Skeletal muscle tissue (tissue), 4 donors: ENCODE results near the gene SUMO3. TPM values are rescaled to one million over a fixed set of nuclear protein-coding genes. Genes with fewer than 3 reads are reported as not detected.
A peak's percentile ranks its signal among the peaks of the same experiment; 100 is the strongest.
"Not testable (repeated sequence)": the region's sequence is repeated elsewhere in the genome, so short reads cannot be mapped to it uniquely, and the experiment has no call there.

Source experiments
- H3K27ac ChIP-seq: one replicate; pipeline ENCODE4 v1.7.0; 2013; ENCODE audit warnings: mild to moderate bottlenecking, low read depth, low read length, inconsistent platforms
- H3K27me3 ChIP-seq, 3 donors: one replicate each; pipeline ENCODE4 v1.7.0; 2013; ENCODE audit warnings: low read length in 3 of 3; ENCODE audit not compliant: control insufficient read depth in 3 of 3, insufficient read depth in 3 of 3
- H3K36me3 ChIP-seq, 3 donors: one replicate each; pipeline ENCODE4 v1.7.0; 2013; ENCODE audit warnings: low read length in 3 of 3; ENCODE audit not compliant: control insufficient read depth in 3 of 3, insufficient read depth in 3 of 3
- H3K4me1 ChIP-seq, 3 donors: one replicate each; pipeline ENCODE4 v1.7.0; 2013; ENCODE audit warnings: low read length in 3 of 3, mild to moderate bottlenecking in 3 of 3; ENCODE audit not compliant: control insufficient read depth in 3 of 3, insufficient read depth in 3 of 3
- H3K4me3 ChIP-seq, 3 donors: one replicate each; pipeline ENCODE4 v1.7.0; 2013; ENCODE audit warnings: low read length in 3 of 3
- H3K9ac ChIP-seq, 3 donors: one replicate each; pipeline ENCODE4 v1.7.0; 2013; ENCODE audit warnings: low read length in 3 of 3, mild to moderate bottlenecking in 3 of 3, moderate library complexity in 2 of 3, low read depth in 1 of 3
- H3K9me3 ChIP-seq, 3 donors: one replicate each; pipeline ENCODE4 v1.7.0; 2013; ENCODE audit warnings: low read length in 3 of 3; ENCODE audit not compliant: control insufficient read depth in 3 of 3
- total RNA-seq: library from RNA; depleted of rRNA; stranded (reverse); fragments of >200 nt; gene quantifications from one replicate; pipeline ENCODE4 v1.2.3, GENCODE V29; 2014
- donor health status: Osteomylitis.

Gene SUMO3
- total RNA-seq, 1 donor from 2014 or later, result 28.7 TPM

DNA sequence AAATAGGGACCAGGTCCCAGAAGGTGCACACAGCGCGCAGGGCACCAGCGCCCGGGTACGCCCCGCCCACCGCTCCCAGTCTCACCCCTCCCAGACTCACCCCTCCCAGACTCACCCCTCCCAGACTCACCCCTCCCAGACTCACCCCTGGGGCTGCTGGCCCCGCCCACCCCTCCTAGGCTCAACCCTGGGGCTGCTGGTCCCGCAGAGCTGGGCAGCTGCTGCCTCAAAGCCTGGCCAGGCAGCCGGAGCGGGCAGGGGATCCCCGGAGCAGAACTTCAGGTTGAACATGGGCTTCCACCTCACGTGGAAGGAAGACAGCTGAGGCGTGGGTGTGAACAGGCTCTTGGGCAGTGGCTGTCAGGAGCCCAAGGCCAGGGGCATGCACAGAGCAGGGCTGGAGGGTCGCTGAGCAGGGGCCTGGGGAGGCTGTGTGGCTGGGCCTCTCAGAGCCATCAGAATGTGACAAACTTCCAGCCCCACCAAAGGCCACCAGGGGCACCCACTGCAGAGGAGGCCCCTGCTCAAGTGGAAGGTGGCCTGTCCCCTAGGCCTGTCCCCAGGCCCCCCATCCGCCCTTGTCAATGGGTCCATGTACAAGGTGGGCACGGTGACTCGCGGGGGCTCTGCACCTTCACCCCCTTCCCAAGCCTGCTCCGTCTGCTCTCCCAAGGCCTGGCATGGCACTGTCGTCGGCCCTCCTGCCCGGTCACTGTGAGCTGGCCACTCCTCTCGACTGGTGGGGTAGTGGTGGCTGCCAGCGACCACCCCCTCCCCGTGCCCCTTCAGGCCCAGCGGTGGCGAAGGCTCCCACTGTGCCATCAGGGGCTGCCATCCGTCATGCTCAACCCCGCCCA is 20.4 kb upstream of the SUMO3 start:
- no peak overlapping the region for H3K9ac ChIP-seq
- H3K27me3 ChIP-seq, result peaks cover 13 to 22% (median 13%) of the 10 kb centered on the region in 3 donors
- no peak overlapping the region for H3K4me3 ChIP-seq
- no peaks in the 10 kb centered on the region for H3K36me3 ChIP-seq
- H3K4me1 ChIP-seq, result peaks cover 4 to 14% (median 7%) of the 10 kb centered on the region in 3 donors
- no peak overlapping the region for H3K27ac ChIP-seq
- no peaks in the 10 kb centered on the region for H3K9me3 ChIP-seq

GRCh38 chr21:44837537-44837936 is 19.7 kb upstream of the SUMO3 start:
- peaks cover 4 to 14% (median 7%) of the 10 kb centered on the region in 3 donors for H3K4me1 ChIP-seq
- no peak overlapping the region for H3K27ac ChIP-seq
- no peaks in the 10 kb centered on the region for H3K36me3 ChIP-seq

DNA sequence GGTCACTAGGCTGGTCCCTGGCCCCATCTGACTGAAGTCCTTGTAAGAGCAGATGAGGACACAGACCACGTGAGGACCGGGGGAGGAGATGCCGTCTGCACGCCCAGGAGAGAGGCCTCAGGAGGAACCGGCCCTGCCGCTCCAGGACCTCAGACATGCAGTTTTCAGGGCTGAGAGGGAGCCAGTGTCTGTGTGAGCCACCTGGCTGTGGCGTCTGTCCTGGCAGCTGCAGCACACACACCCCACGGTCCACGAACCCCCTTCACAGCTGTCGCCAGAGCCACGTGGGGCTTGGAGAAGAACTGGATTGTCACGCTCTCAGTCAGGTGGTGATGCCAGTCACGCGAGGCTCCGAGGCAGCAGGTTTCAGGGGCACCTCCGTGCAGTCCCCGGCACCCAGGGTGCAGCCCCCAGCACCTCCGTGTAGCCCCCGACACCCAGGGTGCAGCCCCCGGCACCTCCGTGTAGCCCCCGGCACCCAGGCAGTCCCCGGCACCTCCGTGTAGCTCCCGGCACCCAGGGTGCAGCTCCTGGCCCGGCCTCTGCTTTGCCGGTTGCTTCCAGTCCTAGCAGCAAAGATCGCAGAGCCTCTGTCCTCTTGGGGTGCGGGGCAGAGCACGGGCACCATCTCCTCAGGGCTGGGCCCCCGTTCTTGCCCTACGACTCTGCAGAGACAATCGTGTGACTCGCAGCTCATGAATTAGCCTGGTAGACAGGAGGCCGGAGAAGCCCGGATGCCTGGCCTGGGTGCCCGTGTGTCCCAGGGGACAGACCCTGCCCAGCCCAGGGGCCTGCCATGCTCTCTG is 19.0 kb upstream of the SUMO3 start:
- Histone ChIP-seq H3K4me1 (peaks cover 4 to 14% (median 7%) of the 10 kb centered on the region in 3 donors), H3K27ac (no peak overlapping the region), H3K4me3 (peak overlapping the region in 1 of 3 donors; percentile 29), H3K27me3 (peaks cover 6 to 8% (median 8%) of the 10 kb centered on the region in 3 donors), H3K9me3 (no peaks in the 10 kb centered on the region), H3K9ac (peak overlapping the region in 1 of 3 donors; percentile 54), H3K36me3 (no peaks in the 10 kb centered on the region)

More at GRCh38 chr21:44837537-44837936, 19.7 kb upstream of the SUMO3 start:
- Histone ChIP-seq H3K9me3 (no peaks in the 10 kb centered on the region), H3K4me3 (no peak overlapping the region), H3K27me3 (peaks cover 8 to 15% (median 8%) of the 10 kb centered on the region in 3 donors), H3K9ac (no peak overlapping the region)

- peak overlapping the region in 1 of 3 donors; percentile 54 for H3K9ac ChIP-seq
- no peaks in the 10 kb centered on the region for H3K36me3 ChIP-seq
- H3K9me3 ChIP-seq, result no peaks in the 10 kb centered on the region
- H3K27ac ChIP-seq, result no peak overlapping the region
- H3K4me1 ChIP-seq, result peaks cover 4 to 14% (median 7%) of the 10 kb centered on the region in 3 donors
- peak overlapping the region in 1 of 3 donors; percentile 29 for H3K4me3 ChIP-seq
- H3K27me3 ChIP-seq, result peaks cover 3 to 8% (median 7%) of the 10 kb centered on the region in 3 donors
These were observed 18.4 kb upstream of the SUMO3 start for GRCh38 chr21:44836349-44836665.

DNA sequence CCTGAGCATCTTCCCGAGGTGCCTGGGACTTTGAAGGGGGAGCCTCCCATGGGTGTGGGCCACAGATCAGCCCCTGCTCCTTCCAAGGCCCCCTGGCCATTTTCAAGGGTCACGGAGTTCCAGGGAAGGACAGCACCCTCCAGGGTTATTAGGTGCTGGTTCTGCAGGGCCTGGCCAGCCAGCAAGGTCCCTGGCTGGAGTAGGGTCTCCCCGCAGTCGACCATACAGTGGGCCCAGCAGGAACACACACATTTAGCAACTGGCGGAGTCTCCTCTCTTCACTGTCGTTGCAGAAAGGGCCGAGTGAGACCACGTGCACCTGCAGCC is 17.7 kb upstream of the SUMO3 start:
- no peak overlapping the region for H3K9ac ChIP-seq
- H3K36me3 ChIP-seq, result no peaks in the 10 kb centered on the region
- H3K27me3 ChIP-seq, result peaks cover 3 to 8% (median 7%) of the 10 kb centered on the region in 3 donors
- H3K4me1 ChIP-seq, result peaks cover 4 to 14% (median 7%) of the 10 kb centered on the region in 3 donors
- no peaks in the 10 kb centered on the region for H3K9me3 ChIP-seq
- H3K27ac ChIP-seq, result no peak overlapping the region
- H3K4me3 ChIP-seq, result no peak overlapping the region

DNA sequence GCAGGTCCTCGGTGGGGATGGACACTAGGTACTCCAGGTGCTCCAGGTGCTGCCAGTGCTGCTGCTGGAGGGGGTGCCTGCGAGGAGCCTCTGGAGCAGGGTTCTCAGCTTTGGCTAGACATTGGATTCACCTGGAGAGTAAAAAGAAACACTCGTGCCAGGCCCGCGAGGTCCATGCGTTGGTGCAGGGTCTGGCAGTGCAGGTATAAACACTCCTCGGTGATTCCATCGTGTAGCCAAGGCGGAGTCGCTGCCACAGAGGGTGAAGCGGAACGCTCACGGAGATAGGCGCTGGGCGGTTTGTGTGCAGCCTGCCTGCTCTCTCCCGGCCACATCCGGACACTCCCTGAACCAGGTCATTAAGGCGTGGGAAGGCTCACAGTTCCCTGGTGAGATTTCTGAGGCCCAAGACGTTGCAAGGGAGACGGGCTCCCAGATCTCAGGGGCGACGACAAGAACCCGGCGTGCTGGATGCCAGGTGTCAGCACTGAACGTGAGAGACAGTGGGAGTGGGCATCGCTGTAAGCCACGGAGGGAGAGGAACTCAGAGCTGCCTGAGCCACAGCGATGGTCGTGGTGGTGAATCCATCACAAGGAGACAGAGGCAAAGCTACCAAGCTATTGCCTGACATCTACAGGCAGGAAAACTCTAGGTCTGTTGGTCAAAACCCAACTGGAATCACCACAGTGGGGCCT is 17.2 kb upstream of the SUMO3 start:
- H3K36me3 ChIP-seq, result no peaks in the 10 kb centered on the region
- peaks cover 3 to 8% (median 7%) of the 10 kb centered on the region in 3 donors for H3K27me3 ChIP-seq
- H3K4me3 ChIP-seq, result no peak overlapping the region
- H3K9ac ChIP-seq, result no peak overlapping the region
- no peak overlapping the region for H3K27ac ChIP-seq
- H3K4me1 ChIP-seq, result peaks cover 4 to 14% (median 7%) of the 10 kb centered on the region in 3 donors
- H3K9me3 ChIP-seq, result no peaks in the 10 kb centered on the region

- H3K4me3 ChIP-seq, result no peak overlapping the region
These were observed 16.5 kb upstream of the SUMO3 start for GRCh38 chr21:44834231-44834950.

DNA sequence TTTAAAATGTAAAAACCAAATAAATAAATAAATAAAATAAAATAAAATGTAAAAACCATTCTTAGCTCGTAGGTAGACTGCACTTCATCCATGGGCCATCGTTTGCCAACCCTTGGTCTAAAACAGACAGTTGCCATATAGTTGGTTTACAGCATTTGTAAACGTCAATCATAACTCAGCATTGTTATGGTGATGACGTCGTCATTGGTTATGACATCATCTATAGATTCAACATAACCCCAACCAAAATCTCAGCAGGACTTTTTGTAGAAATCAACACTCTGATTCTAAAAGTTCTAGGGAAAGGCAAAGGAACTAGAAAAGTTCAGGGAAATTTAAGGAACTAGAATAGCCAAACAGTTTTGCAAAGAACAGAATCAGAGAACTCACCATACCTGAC is 15.8 kb upstream of the SUMO3 start:
- H3K9me3 ChIP-seq, result peaks cover 0 to 3% (median 0%) of the 10 kb centered on the region in 3 donors
- H3K4me3 ChIP-seq, result no peak overlapping the region
- peaks cover 4 to 14% (median 7%) of the 10 kb centered on the region in 3 donors for H3K4me1 ChIP-seq
- peaks cover 3 to 8% (median 7%) of the 10 kb centered on the region in 3 donors for H3K27me3 ChIP-seq
- H3K36me3 ChIP-seq, result no peaks in the 10 kb centered on the region
- no peak overlapping the region for H3K27ac ChIP-seq
- H3K9ac ChIP-seq, result no peak overlapping the region

More at GRCh38 chr21:44834231-44834950, 16.5 kb upstream of the SUMO3 start:
- Histone ChIP-seq H3K4me1 (peaks cover 4 to 14% (median 7%) of the 10 kb centered on the region in 3 donors), H3K9ac (no peak overlapping the region), H3K27me3 (peaks cover 3 to 8% (median 7%) of the 10 kb centered on the region in 3 donors), H3K36me3 (no peaks in the 10 kb centered on the region), H3K9me3 (no peaks in the 10 kb centered on the region), H3K27ac (no peak overlapping the region)

DNA sequence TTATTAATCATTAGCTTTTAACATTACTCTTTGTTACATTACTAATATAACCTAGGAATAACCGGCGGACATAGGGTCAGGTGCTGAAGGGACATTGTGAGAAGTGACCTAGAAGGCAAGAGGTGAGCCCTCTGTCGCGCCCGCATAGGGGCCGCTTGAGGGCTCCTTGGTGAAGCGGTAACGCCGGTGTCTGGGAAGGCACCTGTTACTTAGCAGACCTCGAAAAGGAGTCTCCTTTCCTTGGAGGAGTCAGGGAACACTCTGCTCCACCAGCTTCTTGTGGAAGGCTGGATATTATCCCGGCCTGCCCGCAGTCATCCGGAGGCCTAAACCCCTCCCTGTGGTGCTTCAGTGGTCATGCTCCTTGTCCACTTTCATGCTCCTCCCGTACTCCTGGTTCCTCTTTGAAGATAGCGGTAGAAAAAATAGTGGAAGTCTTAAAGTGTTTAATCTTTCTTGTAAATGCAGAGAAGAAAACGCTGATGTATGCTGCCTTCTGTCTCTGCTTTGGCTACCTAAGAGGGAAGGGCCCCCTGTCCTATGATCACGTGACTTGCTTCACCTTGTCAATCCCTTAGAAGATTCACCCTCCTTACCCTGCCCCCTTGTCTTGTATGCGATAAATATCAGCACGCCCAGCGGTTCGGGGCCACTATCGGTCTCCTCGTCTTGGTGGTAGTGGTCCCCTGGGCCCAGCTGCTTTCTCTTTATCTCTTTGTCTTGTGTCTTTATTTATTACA is 14.8 kb upstream of the SUMO3 start:
- H3K27ac ChIP-seq, H3K9me3 ChIP-seq, H3K4me3 ChIP-seq, H3K9ac ChIP-seq, H3K27me3 ChIP-seq, H3K36me3 ChIP-seq: not testable (repeated sequence)
- H3K4me1 ChIP-seq, result peaks cover 4 to 14% (median 7%) of the 10 kb centered on the region in 3 donors
